Prostate gland (tissue), 2 donors: ENCODE data around the gene MBP.

Experiments used
- CTCF ChIP-seq, 4 experiments: fragments of 200-600 bp in 2 of 4; fragments of 450-650 bp in 2 of 4; sonication (generic) in 2 of 4; IDR thresholded peaks; 1 replicate in 3 of 4; 2 replicates in 1 of 4; pipeline ENCODE4 v1.5.1; 2016 to 2019; ENCODE audit warnings: antibody characterized with exemption in 4 of 4, mild to moderate bottlenecking in 2 of 4, moderate library complexity in 2 of 4
- POLR2A ChIP-seq: fragments of 450-650 bp; IDR thresholded peaks from one replicate; pipeline ENCODE4 v1.6.1; 2016; ENCODE audit warnings: antibody characterized with exemption, mild to moderate bottlenecking

- TF ChIP-seq CTCF (IDR thresholded peaks at IDR 0.05) (no peak), POLR2A (no peak)
Measured at GRCh38 chr18:77103187-77103850, 29.3 kb downstream of the MBP start.
